GM19395 (cell line): ENCODE data around the gene GZMB.
"Not testable (repeated sequence)": the region's sequence is repeated elsewhere in the genome, so short reads cannot be mapped to it uniquely, and the experiment has no call there.

ENCODE experiments used
- ATAC-seq: cut with Tn5 transposase; IDR thresholded peaks from one replicate; pipeline ENCODE4 v1.9.1; 2021; ENCODE audit warnings: mild to moderate bottlenecking, moderate library complexity; ENCODE audit not compliant: unreplicated experiment

GZMB gene

DNA sequence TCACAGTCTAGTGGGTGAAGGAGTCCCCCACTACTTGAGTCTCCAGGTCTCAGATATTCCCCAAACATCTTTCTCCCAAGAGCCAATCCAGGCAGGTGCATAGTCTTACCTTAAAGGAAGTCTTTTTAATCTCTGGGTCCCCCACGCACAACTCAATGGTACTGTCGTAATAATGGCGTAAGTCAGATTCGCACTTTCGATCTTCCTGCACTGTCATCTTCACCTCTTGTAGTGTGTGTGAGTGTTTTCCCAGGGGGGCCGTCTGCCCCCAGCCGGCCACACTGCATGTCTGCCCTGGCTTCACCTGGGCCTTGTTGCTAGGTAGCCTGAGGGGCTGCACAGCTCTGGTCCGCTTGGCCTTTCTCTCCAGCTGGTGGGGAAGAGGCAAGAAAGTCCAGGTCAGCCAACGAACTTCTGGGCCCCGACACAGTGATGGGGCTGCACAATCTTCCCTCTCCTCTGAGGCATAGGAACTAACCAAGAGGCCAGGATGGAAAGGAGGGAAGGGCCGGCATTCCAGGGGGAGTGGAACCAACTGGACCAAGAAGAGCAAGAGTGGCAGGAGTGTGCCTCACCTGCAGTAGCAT lies 2.1 kb downstream of the GZMB start:
- no peak for ATAC-seq

DNA sequence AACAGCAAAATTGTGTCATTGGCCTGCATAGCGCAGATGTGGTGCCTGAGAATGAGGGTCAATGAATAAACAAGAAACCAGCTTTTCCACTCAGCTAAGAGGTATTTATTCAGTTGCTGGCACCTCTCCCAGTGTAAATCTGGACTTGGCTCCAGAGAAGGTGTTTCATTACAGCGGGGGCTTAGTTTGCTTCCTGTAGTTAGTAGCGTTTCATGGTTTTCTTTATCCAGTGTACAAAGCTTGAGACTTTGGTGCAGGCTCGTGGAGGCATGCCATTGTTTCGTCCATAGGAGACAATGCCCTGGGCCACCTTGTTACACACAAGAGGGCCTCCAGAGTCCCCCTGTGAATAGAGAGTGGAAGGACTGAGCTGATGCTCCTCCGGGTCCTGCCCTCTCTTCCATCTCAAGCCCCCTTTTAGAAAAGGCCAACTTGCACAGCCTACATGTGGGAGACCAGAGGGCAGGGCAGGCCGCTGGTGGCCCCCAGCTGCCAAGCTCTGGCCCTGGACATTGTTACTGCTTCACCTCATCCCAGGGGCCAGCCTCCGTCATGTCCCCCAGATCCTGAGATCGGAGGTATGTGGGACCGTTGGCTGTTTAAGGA lies 3.0 kb downstream of the GZMB start:
- no peak for ATAC-seq

- ATAC-seq = no peak
Measured at GRCh38 chr14:24630087-24630871, 3.7 kb downstream of the GZMB start.

- ATAC-seq = no peak
Measured at GRCh38 chr14:24629521-24629920, 4.5 kb downstream of the GZMB start.

DNA sequence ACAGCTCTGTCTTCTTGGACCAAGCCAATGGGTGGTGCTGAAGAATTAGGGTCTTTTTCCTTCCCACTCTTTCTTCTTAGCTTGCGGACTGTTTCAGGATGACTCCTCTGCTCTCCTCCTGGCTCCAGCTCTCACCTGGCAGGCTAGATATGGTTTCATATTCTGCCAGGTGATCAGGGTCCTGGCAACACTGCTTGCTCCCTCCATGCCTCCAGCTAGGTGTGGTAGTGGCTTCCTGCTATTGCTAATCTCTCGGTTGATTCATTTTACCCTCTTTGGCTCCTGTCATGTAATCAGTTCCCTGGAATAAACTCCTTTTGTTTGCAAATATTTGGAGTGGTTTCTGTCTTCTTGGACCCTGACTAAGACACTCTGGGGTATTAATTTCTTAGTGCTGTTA lies 20.2 kb downstream of the GZMB start:
- ATAC-seq = no peak

GRCh38 chr14:24613241-24613640 lies 20.7 kb downstream of the GZMB start:
- ATAC-seq = no peak

DNA sequence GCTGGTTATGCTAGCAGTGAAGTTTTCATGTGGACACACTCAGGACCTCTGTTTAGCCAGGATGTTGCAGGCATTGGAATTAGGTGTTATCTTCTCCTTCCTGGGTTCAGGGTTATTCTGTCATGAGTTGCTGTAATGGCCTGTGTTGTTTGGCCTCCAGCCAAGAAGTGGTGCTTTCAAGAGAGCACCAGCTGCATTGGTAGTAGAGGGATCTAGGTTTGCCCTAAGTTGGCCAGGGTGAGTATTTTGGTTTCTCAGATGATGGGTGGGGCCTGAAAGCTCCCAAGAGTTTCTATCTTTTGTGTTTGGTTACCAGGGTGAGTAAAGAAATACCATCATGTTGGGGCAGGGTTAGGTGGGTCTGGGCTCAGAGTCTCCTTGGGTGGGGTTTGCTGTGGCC lies 21.8 kb downstream of the GZMB start:
- no peak for ATAC-seq

DNA sequence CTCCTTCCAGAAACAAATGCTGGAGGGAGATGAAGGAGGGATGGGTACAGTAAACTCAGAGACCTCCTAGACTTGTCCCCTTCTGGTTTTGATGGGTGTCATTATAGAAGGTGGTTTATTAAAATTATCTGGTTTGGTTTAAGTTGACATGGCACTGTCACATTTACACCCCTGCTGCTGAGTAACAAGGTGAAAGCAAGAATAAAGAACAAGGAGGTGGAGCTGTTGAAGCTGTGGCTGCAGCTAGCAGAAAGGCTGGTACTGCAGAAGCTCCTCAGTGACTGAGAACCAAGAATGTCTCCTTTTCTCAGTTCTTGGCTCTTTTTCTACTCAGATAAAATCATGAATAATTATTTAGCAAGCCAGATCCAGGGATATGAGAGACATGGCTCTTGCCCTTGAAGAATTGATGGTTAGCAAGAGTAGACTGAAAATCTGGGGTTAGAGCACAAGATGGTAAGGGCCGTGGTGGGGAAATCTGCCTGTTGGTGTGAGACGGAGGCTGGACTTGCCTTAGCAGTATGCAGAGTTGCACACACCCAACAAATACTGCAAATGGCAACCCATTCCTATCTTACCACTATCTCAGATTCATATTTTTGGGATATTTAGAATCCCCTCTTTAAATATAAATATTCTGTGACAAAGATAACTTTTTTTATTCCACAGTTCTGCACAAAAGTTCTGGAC lies 24.2 kb downstream of the GZMB start, which contains the start of gene GZMH:
Gene GZMH (minus strand): TSS at position 31 of the 690 bp plus-strand sequence. CDS start 72 bp downstream, outside the sequence.
- peak; percentile 56 for ATAC-seq

DNA sequence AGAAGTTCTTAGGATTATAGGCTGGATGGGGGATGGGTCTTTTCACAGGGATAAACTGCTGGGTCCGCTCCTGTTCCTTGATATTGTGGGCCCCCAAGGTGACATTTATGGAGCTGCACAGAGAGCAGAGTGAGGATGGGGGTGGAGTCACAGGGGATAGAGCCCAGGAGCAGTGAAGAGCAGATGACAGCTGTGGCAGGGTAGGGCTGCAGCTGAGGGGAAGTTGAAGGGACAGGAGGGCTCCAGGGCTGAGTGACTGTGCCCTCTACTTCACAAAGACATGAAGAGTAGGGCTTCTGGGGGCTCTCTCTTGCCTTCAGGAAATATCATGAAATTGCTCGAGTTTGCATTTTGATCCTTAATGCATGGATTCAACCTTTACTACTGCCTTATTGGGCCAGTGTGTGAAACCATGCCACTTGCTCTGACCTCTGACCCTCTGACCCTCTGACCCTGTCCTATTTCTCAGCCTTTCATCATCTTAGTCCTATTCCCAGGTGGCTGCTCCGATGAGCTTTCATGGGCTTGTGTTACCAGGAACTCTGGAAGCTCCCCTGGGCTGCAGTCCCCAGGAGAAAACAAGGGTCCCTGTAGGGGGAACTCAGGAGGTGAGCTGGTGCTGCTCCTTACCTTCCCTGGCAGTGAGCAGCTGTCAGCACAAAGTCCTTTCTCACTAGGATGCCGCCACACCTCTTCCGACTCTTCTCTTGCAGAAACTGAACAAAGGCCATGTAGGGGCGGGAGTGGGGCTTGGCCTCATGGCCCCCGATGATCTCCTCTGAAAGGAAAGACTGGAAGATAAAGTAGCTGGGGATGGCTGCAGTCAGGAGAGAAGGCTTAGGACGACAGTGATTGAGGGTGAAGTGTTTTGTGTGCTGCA lies 26.1 kb downstream of the GZMB start:
- ATAC-seq = no peak

GRCh38 chr14:24607081-24607480 lies 26.9 kb downstream of the GZMB start:
- ATAC-seq = no peak

- no peak for ATAC-seq
Measured at GRCh38 chr14:24606297-24606696, 27.7 kb downstream of the GZMB start.

DNA sequence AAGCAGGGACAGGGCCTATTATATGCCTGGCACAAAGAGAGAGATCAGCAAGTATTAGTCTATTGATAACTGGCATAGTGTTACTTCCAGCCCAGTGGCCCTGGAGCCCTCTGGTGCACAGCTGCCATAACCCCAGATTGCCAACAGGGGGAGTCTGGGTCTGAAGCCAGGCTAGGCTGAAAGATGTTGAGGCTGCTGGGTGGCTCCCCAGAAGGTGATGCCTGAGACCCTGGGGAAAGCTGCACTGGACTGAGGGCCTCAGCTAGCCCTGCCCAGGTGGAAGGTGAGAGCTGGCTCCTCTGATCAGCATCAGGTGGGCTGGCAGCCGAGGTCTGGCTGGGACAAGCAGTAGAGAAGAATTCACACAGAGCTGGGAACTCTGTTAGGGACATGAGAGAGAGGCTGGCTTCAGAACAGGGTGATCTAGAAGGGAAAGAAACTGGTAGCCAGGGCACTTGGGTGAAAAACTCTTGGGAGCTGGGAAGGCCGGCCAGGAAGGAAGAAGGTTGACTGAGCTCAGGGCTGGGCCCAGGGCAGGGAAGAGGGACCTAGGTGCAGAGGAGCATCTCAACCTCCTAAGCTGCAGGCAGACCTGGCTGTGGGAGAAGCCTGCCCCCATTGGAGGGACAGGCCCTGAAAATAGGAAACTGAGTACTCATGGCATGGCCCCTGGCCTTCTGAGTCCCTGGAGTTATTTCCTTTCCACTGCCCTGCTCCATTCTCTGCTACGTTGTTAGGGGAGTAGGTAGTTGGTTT lies 28.4 kb downstream of the GZMB start:
- ATAC-seq = peak; percentile 85

DNA sequence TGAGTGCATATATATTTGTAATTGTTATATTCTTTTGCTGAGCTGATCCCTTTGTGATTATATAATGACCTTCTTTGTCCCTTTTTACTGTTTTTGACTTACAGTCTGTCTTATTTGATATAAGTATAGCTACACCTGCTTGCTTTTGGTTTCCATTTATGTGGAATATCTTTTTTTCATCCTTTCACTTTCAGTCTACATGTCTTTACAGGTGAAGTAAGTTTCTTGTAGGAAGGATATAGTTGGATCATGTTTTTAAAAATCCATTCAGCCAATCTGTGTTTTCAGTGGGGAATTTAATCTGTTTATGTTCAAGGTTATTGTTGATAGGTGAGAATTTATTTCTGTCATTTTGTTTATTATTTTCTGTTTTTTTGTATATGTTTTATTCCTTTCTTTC lies 36.6 kb downstream of the GZMB start:
- no peak for ATAC-seq

GRCh38 chr14:24595073-24595808 lies 38.7 kb downstream of the GZMB start:
- ATAC-seq = no peak

DNA sequence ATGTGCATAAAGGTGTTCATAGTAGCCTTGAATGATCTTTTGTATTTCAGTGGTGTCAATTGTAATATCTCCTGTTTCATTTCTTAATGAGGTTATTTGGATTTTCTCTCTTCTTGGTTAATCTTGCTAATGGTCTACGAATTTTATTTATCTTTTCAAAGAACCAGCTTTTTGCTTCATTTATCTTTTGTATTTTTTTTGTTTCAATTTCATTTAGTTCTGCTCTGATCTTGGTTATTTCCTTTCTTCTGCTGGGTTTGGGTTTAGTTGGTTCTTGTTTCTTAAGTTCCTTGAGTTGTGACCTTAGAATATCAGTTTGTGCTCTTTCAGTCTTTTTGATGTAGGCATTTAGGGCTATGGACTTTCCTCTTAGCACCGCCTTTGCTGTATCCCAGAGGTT lies 43.0 kb downstream of the GZMB start:
- ATAC-seq = not testable (repeated sequence)

DNA sequence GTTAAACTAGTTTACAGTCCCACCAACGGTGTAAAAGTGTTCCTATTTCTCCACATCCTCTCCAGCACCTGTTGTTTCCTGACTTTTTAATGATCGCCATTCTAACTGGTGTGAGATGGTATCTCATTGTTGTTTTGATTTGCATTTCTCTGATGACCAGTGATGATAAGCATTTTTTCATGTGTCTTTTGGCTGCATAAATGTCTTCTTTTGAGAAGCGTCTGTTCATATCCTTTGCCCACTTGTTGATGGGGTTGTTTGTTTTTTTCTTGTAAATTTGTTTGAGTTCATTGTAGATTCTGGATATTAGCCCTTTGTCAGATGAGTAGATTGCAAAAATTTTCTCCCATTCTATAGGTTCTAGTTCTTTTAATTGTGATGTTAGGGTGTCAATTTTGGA lies 49.6 kb downstream of the GZMB start:
- not testable (repeated sequence) for ATAC-seq
